Measurements from ENCODE around the gene ZBTB40. TPM values are rescaled to one million over a fixed set of nuclear protein-coding genes. Genes with fewer than 3 reads are reported as not detected.

The ZBTB40 gene
- total RNA-seq, 1 donor from 2014 or later, result 13.0 TPM

- DNase-seq (ENCODE audit: low spot score in 2 of 2), result no peak
- intact Hi-C loops (cut with DNase I), result no loop called here
- peaks cover 0 to 21% of the 10 kb centered on the region in 2 donors for H3K36me3 ChIP-seq
- no peaks in the 10 kb centered on the region for H3K27me3 ChIP-seq
- no peak overlapping the region for H3K27ac ChIP-seq
- H3K9me3 ChIP-seq, result no peaks in the 10 kb centered on the region
- H3K4me3 ChIP-seq, result no peak overlapping the region
- TF ChIP-seq CTCF (IDR thresholded peaks at IDR 0.05), result no peak
- H3K4me1 ChIP-seq, result peaks cover 0 to 22% of the 10 kb centered on the region in 2 donors
Observed at GRCh38 chr1:22502202-22502601, 50.6 kb downstream of the ZBTB40 start.

GRCh38 chr1:22503721-22504410 is 52.2 kb downstream of the ZBTB40 start:
- peaks cover 0 to 20% of the 10 kb centered on the region in 2 donors for H3K4me1 ChIP-seq
- H3K36me3 ChIP-seq, result peaks cover 0 to 31% of the 10 kb centered on the region in 2 donors
- H3K27me3 ChIP-seq, result no peaks in the 10 kb centered on the region
- no peak overlapping the region for H3K4me3 ChIP-seq
- no peak for TF ChIP-seq CTCF (IDR thresholded peaks at IDR 0.05)
- H3K27ac ChIP-seq, result peak overlapping the region in 1 of 2 donors; percentile 0
- intact Hi-C loops (cut with DNase I), result no loop called here
- H3K9me3 ChIP-seq, result no peaks in the 10 kb centered on the region
- no peak for DNase-seq (ENCODE audit: low spot score in 2 of 2)

DNA sequence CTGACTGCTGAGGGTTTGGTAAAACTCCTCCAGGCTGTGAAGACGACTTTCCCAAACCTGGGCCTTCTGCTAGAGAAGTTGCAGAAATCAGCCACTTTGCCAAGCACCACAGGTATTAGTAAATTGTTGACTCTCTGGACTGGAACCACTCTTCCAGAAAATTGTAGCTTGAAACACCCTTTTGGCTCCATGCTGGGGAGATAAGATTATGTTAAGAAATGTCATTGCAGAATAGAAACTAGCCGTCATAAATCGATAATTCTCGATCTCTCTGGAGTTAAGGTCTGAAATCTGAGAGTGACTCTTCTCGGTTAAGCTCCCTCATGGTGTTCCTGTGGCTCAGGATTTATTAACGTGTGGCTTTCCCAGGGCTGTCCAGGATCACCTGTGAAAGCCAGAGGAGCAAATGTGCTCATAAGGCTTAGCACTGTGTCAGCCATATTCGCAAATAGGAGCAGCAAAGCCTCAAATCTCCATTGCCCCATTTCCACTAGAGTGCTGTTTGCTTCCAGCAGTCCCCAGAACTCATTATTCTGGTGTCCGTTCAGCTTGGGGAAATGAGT is 54.6 kb downstream of the ZBTB40 start:
- H3K4me3 ChIP-seq, result no peak overlapping the region
- no peak for TF ChIP-seq CTCF (IDR thresholded peaks at IDR 0.05)
- DNase-seq (ENCODE audit: low spot score in 2 of 2), result no peak
- no peaks in the 10 kb centered on the region for H3K27me3 ChIP-seq
- H3K27ac ChIP-seq, result no peak overlapping the region
- intact Hi-C loops (cut with DNase I), result no loop called here
- H3K4me1 ChIP-seq, result peaks cover 3 to 13% of the 10 kb centered on the region in 2 donors
- no peaks in the 10 kb centered on the region for H3K9me3 ChIP-seq
- H3K36me3 ChIP-seq, result peaks cover 0 to 31% of the 10 kb centered on the region in 2 donors

- no peak for DNase-seq (ENCODE audit: low spot score in 2 of 2)
- H3K4me1 ChIP-seq, result peaks cover 3 to 13% of the 10 kb centered on the region in 2 donors
- H3K9me3 ChIP-seq, result no peaks in the 10 kb centered on the region
- no peak for TF ChIP-seq CTCF (IDR thresholded peaks at IDR 0.05)
- intact Hi-C loops (cut with DNase I), result no loop called here
- peaks cover 0 to 33% of the 10 kb centered on the region in 2 donors for H3K36me3 ChIP-seq
- no peak overlapping the region for H3K27ac ChIP-seq
- H3K4me3 ChIP-seq, result no peak overlapping the region
- H3K27me3 ChIP-seq, result no peaks in the 10 kb centered on the region
Observed at GRCh38 chr1:22507587-22507986, 55.9 kb downstream of the ZBTB40 start.

- H3K4me1 ChIP-seq, result peaks cover 3 to 13% of the 10 kb centered on the region in 2 donors
- intact Hi-C loops (cut with DNase I), result no loop called here
- H3K27ac ChIP-seq, result peak overlapping the region in 1 of 2 donors; percentile 17
- no peak for TF ChIP-seq CTCF (IDR thresholded peaks at IDR 0.05)
- H3K27me3 ChIP-seq, result no peaks in the 10 kb centered on the region
- no peak overlapping the region for H3K4me3 ChIP-seq
- H3K36me3 ChIP-seq, result peaks cover 5 to 41% of the 10 kb centered on the region in 2 donors
- H3K9me3 ChIP-seq, result no peaks in the 10 kb centered on the region
- no peak for DNase-seq (ENCODE audit: low spot score in 2 of 2)
Observed at GRCh38 chr1:22508329-22508728, 56.7 kb downstream of the ZBTB40 start.
